ENCODE results near the gene SURF1. TPM values are rescaled to one million over a fixed set of nuclear protein-coding genes. Genes with fewer than 3 reads are reported as not detected.

Gene SURF1
- polyA plus RNA-seq, 1 experiment: 46.1 TPM

DNA sequence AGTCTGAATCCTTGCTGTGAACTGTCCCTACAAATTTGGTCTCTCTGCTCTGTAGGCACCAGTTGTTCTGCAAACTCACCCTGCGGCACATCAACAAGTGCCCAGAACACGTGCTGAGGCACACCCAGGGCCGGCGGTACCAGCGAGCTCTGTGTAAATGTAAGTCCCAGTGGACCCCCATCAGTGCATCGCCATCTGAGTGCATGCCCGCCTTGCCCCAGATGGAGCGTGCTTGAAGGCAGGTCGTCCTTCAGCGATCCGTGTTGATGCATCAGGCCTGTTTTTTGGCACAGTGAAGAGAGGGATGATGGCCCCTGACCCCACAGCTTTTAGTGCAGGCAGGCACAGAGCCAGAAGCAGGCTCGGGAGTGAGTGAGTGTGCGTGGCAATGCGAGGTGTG, 1.4 kb upstream of the SURF1 start:
- no peak overlapping the region for H3K4me3 ChIP-seq (ENCODE audit: low read depth, low read length)
- no peak for DNase-seq (ENCODE audit: low read depth)
- ChIA-PET CTCF (interaction anchor here (0.6 kb wide), 1 partner anchor 30 kb away, joined by 3 read pairs; no protein-coding TSS in a partner anchor), POLR2A (no interaction called here)
- TF ChIP-seq, protein P1, sequence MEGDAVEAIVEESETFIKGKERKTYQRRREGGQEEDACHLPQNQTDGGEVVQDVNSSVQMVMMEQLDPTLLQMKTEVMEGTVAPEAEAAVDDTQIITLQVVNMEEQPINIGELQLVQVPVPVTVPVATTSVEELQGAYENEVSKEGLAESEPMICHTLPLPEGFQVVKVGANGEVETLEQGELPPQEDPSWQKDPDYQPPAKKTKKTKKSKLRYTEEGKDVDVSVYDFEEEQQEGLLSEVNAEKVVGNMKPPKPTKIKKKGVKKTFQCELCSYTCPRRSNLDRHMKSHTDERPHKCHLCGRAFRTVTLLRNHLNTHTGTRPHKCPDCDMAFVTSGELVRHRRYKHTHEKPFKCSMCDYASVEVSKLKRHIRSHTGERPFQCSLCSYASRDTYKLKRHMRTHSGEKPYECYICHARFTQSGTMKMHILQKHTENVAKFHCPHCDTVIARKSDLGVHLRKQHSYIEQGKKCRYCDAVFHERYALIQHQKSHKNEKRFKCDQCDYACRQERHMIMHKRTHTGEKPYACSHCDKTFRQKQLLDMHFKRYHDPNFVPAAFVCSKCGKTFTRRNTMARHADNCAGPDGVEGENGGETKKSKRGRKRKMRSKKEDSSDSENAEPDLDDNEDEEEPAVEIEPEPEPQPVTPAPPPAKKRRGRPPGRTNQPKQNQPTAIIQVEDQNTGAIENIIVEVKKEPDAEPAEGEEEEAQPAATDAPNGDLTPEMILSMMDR (IDR thresholded peaks at IDR 0.05; ENCODE audit: insufficient read depth, low read depth, low read length): no peak
- no peaks in the 10 kb centered on the region for H3K27me3 ChIP-seq (ENCODE audit: control insufficient read depth, insufficient read depth, low read length)
- H3K36me3 ChIP-seq (ENCODE audit: control insufficient read depth, insufficient read depth, low read length): peaks cover 16% of the 10 kb centered on the region

DNA sequence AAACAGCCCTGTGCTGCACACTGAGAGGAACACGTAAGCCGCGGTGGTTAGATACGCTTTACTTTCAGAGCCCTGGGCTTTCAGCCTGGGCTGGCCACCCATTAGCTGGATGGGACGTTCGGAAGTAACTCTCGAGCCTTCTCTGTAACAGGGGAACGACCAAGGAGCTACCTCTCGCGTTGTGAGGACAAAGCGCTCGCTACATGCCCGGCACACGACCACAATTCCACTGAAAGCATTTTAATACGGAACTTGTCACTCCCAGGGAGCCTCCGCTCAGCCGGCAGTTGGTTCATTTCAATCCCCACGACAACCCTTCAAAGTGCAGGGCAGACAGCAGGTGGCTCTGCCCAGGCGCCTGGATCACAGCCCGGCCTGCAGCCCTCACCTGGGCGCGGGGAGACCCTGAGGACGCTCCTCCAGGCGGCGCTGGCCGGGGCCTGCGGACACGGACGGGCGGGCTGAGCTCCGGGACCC, 368 bp downstream of the SURF1 start:
- Histone ChIP-seq H3K4me3 (ENCODE audit: low read depth, low read length) (peak overlapping the region; percentile 86), H3K36me3 (ENCODE audit: control insufficient read depth, insufficient read depth, low read length) (peaks cover 14% of the 10 kb centered on the region), H3K27me3 (ENCODE audit: control insufficient read depth, insufficient read depth, low read length) (no peaks in the 10 kb centered on the region)
- TF ChIP-seq, protein P1 (IDR thresholded peaks at IDR 0.05; ENCODE audit: insufficient read depth, low read depth, low read length): peak; percentile 16; the same call in 1 of the 2 replicates
- POLR2A ChIA-PET: no interaction called here
- DNase-seq (ENCODE audit: low read depth): no peak
- CTCF ChIA-PET: interaction anchor here (1.2 kb wide), 1 partner anchor 131 kb away, joined by 4 read pairs; no protein-coding TSS in a partner anchor

DNA sequence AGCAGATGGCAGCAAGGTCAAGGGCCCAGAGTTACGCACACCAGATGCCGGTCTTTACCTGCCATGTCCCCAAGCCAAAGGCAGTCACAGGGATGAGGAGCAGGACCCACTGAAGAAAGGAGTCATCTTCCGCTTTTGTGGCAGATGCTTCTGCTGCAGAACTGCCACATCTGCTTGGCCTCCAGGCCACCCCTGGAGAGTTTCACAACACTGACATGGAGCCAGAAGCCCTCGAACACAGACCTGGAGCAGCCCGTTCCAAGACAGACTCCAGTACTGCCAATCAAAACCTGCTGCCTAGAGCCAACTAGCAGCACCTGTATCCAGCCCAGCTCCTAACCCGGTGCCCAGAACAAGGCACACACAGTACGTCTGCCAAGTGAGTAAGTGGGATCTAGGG, 1.5 kb downstream of the SURF1 start:
- POLR2A ChIA-PET: no interaction called here
- H3K36me3 ChIP-seq (ENCODE audit: control insufficient read depth, insufficient read depth, low read length): peaks cover 23% of the 10 kb centered on the region
- CTCF ChIA-PET: interaction anchor here (0.7 to 1.2 kb wide), 3 partner anchors 11 to 132 kb away, joined by 3 to 4 read pairs (median 4); no protein-coding TSS in a partner anchor
- DNase-seq (ENCODE audit: low read depth): no peak
- H3K27me3 ChIP-seq (ENCODE audit: control insufficient read depth, insufficient read depth, low read length): no peaks in the 10 kb centered on the region
- H3K4me3 ChIP-seq (ENCODE audit: low read depth, low read length): no peak overlapping the region
- TF ChIP-seq, protein P1 (IDR thresholded peaks at IDR 0.05; ENCODE audit: insufficient read depth, low read depth, low read length): no peak

DNA sequence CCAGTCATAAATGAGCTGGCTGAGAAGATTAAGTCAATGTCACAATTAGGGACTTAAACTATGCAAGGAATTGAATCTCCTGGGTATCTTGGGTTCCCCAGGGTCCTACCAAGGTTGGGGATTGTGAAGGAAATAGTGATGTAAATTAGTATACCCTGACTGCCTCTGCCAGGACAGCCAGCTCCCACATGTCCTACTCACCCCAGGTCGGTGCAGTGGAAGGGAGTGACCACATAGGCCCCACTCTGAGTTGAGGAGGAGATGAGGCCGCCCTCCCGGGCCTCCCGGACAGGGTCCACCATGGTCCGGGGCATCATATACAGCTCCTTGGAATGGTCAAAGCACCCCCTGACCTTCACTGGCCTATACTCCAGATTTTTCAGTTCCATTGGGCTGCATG, 2.7 kb downstream of the SURF1 start:
- TF ChIP-seq, protein P1 (IDR thresholded peaks at IDR 0.05; ENCODE audit: insufficient read depth, low read depth, low read length): no peak
- ChIA-PET CTCF (interaction anchor here (1.0 kb wide), 1 partner anchor 12 kb away, joined by 3 read pairs; no protein-coding TSS in a partner anchor), POLR2A (no interaction called here)
- no peak for DNase-seq (ENCODE audit: low read depth)
- Histone ChIP-seq H3K36me3 (ENCODE audit: control insufficient read depth, insufficient read depth, low read length) (peaks cover 26% of the 10 kb centered on the region), H3K4me3 (ENCODE audit: low read depth, low read length) (no peak overlapping the region), H3K27me3 (ENCODE audit: control insufficient read depth, insufficient read depth, low read length) (no peaks in the 10 kb centered on the region)

DNA sequence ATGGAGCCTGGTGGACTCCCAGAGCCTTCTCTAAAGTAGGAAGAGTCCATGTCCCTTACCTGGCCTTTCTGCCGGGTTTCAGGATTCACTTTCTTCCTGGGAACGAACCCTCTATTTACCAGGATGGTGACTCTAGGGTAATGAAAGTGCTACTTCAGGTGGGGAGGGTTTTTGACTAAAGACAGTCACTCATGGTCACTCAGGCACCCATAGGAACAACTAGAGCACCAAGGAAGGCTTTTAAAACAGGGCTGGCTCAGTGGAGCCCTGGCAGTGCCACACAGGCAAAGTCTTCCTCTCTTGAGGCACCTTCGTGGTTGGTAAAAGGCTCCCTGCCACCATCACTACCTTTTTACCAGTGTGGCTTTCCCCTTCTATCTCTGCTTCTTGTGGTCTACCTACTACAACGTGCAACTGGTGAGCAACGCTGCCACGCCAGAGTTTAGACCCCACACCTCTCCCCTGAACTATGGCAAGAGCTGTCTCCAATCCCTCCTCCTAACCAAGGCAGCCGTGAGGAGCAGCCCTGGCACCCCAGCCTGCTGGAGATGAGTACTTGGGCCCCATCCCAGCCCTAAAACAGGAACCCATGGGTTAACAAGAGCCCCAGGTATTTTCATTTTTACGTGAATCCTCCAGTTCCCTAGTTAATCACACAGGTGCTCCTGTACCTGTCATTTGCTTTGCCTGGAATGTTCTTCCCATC, 3.5 kb downstream of the SURF1 start:
- DNase-seq (ENCODE audit: low read depth): no peak
- CTCF ChIA-PET: interaction anchor here (1.0 to 1.3 kb wide), 2 partner anchors 20 to 172 kb away, joined by 3 to 7 read pairs; no protein-coding TSS in a partner anchor
- Histone ChIP-seq H3K4me3 (ENCODE audit: low read depth, low read length) (no peak overlapping the region), H3K36me3 (ENCODE audit: control insufficient read depth, insufficient read depth, low read length) (peaks cover 26% of the 10 kb centered on the region), H3K27me3 (ENCODE audit: control insufficient read depth, insufficient read depth, low read length) (no peaks in the 10 kb centered on the region)
- TF ChIP-seq, protein P1 (IDR thresholded peaks at IDR 0.05; ENCODE audit: insufficient read depth, low read depth, low read length): no peak
- POLR2A ChIA-PET: no interaction called here

Data from BJ (cell line).